SH-SY5Y (cell line): ENCODE measurements around the gene MLXIPL.

ENCODE experiments used
- GATA2 ChIP-seq: IDR thresholded peaks from 2 replicates; pipeline ENCODE4 v1.6.1; 2011; ENCODE audit warnings: mild to moderate bottlenecking, low read depth, low read length
- GATA3 ChIP-seq: IDR thresholded peaks from 2 replicates; pipeline ENCODE4 v1.6.1; 2011; ENCODE audit warnings: low read depth, mild to moderate bottlenecking, low read length, moderate library complexity

DNA sequence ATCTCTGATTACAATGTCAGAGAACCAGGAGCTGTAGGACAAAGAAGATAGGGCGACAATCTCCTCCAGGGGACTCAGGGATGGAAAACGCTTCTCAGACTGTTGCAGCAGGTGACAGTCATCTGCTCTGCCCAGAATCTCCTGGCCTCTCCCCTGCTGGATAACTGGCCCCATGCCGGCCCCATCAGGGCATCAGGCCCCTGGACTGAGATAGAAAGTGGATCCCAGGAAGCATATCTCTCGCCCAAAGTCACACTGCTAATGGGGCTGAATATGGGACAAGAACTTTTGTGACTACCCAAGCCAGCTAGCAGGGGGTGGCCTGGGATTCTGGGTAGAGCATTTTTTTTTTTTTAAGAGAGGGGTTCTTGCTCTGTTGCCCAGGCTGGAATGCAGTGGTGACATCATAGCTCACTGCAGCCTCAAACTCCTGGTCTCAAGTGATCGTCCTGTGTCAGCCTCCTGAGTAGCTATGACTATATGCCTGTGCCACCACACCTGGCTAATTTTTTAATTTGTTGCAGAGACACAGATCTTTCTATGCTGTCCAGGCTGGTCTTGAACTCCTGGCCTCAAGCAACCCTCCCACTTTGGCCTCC is 20.5 kb upstream of the MLXIPL start:
- TF ChIP-seq GATA3 (no peak), GATA2 (no peak)
